Measurements from ENCODE around the gene SYT17.

SYT17 gene

GRCh38 chr16:19223235-19224170, 55.5 kb downstream of the SYT17 start:
- DNase-seq = no peak

DNA sequence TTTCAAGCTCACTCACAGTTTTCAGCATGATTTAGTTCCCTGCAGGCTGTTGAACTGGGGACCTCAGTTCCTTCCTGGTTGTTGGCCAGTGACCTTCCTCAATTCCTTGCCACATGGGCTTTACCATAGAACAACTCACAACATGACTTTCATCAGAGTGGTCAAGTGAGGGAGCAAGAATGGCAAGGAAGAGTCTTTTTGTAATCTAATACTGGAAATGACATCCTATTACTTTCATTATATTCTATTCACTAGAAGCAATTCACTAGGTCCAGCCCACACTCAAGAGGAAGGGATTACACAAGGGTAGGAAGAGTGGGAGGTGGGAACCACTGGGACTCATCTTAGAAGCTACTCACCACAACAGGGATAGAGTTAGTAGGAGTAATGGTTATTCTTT, 57.6 kb downstream of the SYT17 start:
- DNase-seq = no peak

DNA sequence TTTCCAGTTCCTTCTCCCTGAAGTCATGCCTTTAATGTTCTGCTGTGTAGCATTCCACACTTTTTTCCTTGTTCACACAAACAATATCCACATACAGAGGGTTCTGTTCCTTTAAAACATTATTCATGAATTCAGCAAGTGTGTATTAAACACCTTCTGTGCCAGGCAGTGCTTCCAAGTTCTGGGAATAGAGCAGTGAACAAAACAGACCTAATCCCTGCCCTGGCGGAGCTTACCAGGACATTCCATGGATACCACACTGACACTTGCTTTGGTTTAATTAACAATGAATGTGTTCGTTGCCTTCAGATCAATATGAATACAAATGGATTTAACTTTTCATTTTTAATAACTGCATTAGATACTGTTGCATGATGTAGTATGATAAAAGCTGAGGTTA, 59.6 kb downstream of the SYT17 start:
- DNase-seq = no peak

DNA sequence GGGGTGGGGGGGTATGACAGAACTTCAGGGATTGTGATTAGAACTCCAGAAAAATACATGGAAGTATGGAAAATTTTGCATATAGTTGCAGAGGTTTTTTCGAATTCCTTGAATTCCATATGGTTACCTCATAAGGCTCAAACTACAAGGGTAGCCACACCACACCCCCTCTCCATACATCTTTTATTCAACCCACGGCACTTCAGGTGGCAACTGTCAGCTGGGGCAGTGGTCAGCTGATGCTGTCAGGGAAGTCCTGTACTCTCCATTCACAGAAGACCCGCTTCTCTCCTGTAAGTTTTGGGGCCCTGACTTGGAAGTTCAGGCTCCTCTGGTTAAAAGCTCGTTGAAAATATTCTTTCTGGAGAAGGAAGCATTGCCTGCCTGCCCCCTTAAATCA, 60.0 kb downstream of the SYT17 start:
- DNase-seq = no peak

- no peak for DNase-seq
Observed at GRCh38 chr16:19228575-19228974, 60.5 kb downstream of the SYT17 start.

DNA sequence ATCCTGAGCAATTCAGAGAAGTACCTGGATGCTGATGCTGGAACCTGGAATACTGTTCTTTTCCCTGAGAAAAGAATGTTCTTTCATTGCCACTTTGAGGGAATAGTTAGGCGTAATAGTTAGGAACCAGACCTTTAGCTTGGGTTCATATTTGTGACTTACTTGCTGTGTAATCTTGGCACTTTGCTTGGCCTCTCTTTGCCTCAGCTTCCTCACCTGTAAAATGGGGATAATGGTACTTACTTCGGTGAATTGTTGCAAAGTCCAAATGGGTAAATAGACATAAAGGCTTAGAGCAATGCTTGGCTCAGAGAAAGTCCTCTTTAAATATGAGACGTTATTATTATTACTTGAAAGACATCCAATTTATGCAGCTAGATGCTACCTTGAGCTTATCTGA, 62.5 kb downstream of the SYT17 start:
- no peak for DNase-seq

DNA sequence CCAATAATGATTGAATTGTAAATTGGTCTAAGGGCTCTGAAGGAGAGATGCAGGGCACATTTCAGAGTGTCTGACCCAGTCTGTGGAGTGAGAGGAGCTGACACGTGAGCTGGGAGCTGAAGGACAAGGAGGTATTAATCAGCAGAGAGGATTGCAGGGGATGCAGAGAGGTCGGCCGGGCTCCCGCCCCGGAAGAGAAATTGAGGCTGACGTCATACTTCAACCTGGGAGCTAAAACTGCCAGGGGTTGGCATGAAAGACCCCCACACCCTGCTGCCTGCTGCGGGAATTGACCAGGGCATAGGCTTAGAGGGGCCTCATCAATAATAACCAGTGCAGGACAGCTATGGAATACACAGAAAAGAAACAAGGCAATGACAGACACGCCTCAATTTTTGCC, 63.8 kb downstream of the SYT17 start:
- no peak for DNase-seq

DNA sequence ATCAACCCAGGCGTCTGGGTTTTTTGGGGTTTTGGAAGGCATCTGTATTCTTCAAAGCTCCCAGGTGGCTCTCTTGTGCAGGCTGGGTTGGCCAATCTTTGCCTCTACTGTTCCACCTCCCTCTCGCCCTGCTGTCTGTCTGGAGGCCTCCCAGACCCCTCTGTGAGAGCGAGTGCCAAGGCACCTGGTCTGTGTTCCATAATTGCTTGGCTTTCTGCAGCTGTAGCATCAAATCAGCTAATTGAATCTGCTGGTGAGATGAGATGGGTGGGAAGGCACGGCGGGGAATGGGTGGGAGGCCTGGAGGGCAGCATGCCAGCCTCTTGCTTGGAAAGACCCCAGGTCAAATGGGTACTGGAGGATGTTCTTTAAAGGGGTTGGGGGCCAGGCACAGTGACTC, 64.9 kb downstream of the SYT17 start:
- DNase-seq = no peak

GRCh38 chr16:19235478-19235877, 67.4 kb downstream of the SYT17 start:
- DNase-seq = no peak

DNA sequence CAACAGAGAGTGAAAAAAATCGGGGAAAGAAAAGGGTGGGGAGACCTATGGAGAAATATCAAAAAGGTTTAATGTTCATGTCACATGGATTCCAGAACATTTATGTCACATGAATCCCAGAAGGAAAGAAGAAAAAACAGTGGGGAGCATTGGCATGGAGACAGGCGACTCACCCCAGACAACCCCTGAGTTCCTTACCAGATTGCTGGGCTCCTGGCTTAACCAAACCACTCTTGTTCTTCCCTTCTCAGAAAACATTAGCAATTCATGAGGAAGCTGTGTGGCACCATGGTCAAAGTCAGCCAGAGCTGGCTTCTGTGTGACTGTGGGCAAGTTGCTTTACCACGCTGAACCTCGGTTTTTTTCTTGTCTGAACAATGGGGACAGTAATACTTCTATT, 67.8 kb downstream of the SYT17 start:
- no peak for DNase-seq

DNA sequence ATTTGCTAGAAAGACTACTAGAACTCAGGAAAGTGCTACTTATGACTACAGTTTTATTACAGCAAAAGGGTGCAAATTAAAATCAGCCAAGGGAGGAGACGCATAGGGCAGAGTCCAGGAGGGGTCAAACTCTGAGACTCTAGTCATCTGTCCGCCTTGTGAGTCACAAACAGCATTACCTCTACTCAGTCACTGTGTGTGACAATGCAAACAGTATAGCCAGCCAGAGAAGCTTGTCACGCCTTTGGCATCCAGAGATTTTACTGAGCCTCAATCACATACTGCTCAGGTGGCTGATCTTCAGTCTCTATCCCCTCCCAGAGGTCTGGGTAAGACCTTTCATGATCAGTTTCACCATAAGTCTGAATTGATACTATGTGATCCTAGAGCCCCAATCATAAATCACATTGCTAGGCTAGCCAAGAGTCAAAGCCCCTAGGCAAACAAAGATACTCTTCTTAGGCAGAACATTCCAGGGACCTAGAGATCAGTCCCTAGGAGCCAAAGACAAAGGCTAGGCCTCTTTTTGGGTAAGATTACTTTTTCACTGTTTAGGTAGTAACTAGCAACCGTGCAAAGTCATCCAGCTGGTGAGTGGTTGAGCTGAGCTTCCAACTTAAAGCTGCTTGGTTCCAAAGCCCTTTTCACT, 68.6 kb downstream of the SYT17 start:
- DNase-seq = no peak

DNA sequence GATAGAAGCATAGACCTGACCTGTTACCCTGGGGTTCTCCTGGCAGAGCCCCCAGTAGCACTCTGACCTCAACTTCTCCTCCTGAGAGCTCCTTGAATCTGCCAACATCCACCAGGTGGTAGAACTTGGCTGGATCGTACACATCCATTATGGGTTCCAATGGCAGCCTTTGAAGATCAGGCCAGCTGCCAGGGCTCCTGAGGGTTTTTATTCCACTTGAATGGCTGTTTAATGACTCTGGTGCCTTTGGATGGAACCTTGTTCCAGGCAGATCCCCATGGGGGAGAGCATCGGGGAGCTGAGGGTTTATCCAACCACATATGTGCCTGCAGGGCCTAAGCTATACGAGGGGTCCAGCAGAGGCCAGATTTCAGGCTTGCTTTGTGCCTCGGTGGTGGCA, 70.4 kb downstream of the SYT17 start:
- DNase-seq = no peak

DNA sequence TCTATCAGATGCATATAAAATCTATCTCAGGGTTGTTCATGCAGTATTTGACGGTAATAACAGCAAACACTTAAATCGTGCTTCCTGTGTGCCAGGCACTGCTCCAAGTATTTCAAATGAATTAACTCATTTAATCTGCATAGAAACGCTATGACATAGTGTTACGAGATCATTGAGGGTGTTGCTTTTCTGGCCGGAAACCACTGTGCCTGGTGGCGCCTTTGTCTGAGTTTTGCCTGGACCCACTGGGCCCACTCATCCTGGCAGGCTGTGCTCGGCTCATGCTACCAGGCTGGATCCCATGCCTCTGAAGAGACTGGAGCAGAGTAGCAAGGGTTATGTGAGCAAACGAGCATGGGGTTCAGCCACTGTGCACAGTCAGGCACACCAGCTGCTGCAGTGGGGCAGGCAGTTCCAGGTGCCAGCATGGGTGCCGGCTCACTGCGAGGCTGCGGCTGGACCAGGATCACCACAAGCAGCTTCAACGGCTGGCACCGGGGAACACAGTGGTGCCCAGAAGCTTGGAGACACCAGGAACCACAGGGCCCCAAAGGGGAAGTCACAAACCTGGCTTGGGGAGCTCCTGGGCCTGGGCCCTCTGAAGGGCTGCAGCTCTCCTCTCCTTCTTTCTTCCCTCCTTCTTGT, 71.6 kb downstream of the SYT17 start:
- no peak for DNase-seq

DNA sequence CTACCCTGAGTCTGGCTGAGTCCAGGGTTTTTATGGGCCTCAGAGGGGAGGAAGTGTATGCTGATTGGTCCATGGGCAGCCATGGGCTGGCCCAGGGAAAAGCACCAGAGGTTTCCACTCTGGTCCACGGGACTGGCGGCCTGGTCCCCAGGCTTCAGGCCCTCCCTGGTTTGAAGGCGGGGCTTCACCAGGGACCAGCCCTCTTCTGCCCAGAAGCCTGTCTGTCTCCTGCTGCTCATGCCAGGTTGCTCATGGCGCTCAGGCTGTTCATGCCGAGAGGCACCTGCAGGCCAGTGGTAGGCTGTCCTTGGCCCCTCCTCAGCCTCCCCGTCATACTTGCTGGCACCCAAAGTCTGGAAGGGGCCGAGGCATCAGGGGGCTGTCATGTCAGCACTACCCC, 72.5 kb downstream of the SYT17 start:
- no peak for DNase-seq

GRCh38 chr16:19241512-19241911, 73.5 kb downstream of the SYT17 start:
- DNase-seq = no peak

DNA sequence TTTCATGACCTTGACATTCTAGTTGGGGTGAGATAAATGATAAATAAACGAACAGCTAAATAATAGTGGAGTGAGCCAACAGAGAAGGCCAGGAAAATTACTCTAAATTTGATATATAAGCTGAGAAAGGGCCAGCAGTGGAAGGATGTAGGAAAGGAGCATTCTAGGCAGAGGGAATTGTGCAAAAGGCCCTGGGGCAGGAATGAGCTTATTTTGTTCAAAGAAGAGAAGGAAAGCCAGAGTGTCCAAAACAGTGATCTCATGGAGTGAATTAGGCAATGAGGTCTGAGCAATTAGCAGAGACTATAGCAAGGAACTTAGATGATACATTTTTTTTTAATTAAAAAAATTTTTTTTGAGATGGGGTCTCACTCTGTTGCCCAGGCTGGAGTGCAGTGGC, 74.1 kb downstream of the SYT17 start:
- DNase-seq = no peak

DNA sequence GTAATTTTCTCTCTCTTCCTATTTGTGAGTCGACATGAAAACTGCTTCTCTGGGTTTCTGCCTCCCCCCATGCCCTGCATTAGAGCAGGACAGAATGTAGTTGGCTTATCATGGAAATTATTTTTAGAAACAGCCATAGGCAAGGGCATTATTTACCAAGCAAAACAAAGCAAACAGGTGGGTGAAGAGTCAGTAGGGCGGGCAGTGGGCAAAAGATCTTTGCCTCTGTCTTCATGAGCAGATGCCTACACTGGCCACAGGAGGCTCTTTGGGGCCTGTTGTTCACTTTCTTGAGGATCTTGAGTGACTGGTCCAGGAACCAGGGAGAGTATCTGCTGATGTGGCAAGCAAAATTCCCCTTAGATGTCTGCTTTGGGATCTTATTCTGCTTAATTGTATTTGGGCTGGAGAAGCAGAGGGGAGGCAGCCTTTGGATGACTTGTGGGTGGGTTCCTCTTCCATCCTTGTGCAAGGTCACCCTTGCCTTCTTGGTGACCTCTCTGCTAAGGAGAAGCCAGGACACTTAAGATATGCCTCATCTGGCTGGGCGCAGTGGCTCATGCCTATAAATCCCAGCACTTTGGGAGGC, 75.0 kb downstream of the SYT17 start:
- no peak for DNase-seq

GRCh38 chr16:19245326-19245925, 77.4 kb downstream of the SYT17 start:
- DNase-seq = no peak

- DNase-seq = no peak
Observed at GRCh38 chr16:19252904-19253303, 84.9 kb downstream of the SYT17 start.

DNA sequence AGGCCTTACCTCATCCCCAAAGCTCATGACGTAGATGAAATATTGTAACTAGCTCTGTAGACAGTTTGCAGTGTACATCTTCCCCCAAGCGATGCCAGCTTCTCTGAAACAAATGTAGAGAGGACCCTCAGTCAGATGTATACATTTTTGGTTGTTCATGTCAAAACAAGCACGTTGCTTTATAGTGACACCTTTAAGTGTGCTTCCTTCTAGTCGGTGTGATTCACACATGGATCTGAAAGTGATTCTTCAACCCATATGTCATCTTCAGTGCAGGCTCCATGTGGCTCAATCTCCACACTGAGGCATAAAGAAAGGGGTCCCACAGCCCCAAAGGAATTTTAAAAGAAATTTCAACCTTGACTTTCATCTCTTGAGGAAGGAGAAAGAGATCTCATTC, 86.6 kb downstream of the SYT17 start:
- no peak for DNase-seq

- DNase-seq = no peak
Observed at GRCh38 chr16:19264123-19264673, 96.2 kb downstream of the SYT17 start.

GRCh38 chr16:19265380-19265930, 97.4 kb downstream of the SYT17 start:
- DNase-seq = no peak

- no peak for DNase-seq
Observed at GRCh38 chr16:19266774-19267173, 98.7 kb downstream of the SYT17 start.
